ENCODE measurements around the gene CSMD2.

Gene CSMD2

DNA sequence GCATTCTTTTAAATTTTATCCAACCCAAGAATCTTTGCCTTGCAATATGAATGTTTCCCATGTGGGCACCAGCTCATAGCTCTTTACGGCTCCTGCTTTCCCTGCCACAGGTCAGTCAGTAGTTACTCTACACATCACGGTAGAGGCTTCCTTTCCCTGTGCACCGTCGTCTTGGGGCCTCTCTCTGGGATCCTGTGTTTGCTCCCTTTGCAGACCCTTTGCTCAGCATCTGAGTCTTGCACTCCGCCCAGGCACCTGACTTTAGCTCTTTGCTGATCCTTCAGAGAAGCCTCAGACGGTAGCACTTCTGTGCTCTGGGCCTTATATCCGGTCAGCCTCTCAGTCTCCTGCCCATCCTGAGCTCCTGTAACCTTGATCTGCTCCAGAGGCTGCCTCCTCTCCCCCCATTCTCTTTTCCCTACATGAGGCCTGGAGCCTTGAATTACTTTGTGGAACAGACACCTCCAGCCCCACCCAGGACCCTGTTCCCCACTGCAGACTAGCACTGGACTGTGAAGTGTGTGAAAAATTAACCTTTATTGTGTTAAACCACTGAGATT lies 484.7 kb downstream of the CSMD2 start:
- DNase-seq (ENCODE audit: low read depth) = no peak

DNA sequence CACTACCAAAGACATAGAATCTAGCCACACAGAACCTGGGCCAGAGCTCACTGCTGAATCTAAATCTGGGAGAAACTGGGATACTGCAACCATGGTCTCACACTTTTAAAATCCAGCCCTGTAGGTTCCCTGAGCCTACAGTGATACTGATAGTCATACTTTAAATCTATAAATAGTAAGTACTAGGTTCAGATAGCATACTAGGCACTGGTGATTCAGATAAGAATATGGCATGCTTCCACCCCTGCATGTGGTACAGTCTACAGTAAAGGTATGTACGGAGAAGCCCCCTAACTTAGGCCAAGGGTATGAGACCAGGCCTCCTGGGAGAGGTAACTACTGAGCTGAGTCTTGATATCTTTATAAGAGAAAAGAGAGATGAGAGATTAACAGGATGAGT lies 494.5 kb downstream of the CSMD2 start:
- DNase-seq (ENCODE audit: low read depth) = no peak

DNA sequence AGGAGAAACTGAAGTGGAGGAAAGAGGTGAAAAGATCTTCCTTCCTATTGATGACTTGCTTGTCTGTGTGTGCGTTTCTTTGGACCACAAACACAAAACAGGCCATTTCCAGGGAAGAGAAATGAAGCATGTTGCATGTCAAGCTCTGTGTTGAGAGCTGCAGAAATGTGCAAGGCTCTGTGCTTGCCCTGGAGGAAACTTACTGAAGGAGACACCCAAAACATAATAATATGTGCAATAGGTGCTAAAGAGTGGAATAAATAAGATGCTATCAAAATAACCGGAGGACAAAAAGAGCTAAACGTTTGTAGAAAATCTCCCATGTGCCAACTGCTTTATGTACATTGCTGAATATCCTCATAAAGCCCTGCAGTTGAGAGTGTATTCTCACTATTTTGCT lies 496.3 kb downstream of the CSMD2 start:
- no peak for DNase-seq (ENCODE audit: low read depth)

GRCh38 chr1:33667386-33668282 lies 497.4 kb downstream of the CSMD2 start:
- DNase-seq (ENCODE audit: low read depth) = no peak

GRCh38 chr1:33666616-33667015 lies 498.4 kb downstream of the CSMD2 start:
- DNase-seq (ENCODE audit: low read depth) = no peak

DNA sequence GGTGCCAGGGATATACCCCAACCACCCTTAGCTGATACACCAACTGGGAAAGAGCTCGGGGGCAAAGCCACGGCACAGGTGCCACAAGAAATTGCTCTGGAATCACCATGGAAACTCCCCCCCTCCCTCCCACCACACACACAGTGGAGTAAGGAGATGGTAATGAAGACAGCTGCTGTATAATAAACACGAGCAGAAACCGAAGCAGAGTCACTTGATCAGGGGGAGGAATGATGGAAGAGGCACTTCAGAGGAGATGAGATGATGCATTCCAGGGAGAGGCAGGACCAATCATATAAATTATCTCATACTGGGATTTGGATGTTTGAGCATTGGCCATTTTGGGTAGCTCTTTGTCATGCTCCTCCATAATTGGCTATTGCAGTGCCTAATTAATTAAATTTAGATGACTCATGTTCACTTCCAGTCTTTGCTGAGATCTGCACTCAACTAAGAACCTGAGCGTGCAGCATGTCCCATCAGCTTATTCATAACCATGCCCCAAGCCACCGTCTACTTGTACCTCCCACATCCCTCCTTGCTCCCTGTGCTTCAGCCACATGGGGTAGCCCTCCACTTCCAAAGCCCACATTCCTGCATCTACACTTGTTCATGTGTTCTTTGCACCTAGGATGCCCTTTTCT lies 503.1 kb downstream of the CSMD2 start:
- DNase-seq (ENCODE audit: low read depth) = no peak

GRCh38 chr1:33660956-33661355 lies 504.1 kb downstream of the CSMD2 start:
- no peak for DNase-seq (ENCODE audit: low read depth)

- no peak for DNase-seq (ENCODE audit: low read depth)
These were observed 504.8 kb downstream of the CSMD2 start for GRCh38 chr1:33660244-33660643.

- DNase-seq (ENCODE audit: low read depth) = no peak
These were observed 505.4 kb downstream of the CSMD2 start for GRCh38 chr1:33659641-33660040.

- no peak for DNase-seq (ENCODE audit: low read depth)
These were observed 507.2 kb downstream of the CSMD2 start for GRCh38 chr1:33657833-33658232.

DNA sequence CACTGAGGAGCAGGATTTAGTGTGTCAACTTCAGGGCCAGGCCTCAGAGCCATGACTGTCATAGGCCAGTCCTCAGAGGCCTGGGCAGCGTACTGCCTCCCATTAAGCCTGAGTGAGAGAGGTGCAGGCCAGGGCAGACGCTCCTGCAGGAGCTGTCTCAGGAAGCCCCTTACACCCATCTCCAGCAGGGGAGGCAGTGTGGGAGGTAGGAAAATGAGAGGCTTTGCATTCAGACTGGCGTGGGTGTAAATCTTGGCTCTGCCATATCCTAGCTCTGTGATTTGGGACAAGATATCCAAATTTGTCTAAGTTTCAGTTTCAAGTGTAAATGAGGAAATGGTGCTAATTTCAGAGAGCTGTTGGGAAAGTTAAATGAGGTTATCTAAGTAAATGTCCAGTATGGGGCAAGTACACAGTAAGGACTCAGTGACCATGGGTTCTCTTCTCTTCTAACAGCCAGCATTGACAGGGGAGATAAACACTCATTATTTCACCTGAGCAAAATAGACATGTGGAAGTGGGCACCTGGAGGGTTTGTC lies 508.5 kb downstream of the CSMD2 start:
- DNase-seq (ENCODE audit: low read depth) = no peak

DNA sequence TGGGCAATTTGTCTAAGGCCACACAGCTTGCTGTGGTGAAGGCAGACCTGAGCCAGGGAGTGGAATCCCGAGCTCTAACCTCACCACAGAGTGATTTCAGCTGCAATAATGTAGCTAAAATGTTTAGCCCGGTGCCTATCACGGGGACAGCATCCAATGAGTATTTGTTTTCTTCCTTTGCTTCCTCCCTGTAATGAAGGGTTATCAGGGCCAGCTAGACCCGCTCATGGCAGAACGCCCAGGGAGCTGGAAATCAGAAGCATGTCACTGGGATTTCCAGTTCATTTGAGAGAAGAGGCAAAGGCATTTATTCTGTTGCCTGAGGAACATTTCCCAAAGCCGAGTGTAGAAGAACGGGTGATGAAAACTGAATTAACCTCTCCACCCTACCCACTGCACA lies 509.5 kb downstream of the CSMD2 start:
- DNase-seq (ENCODE audit: low read depth) = no peak

GRCh38 chr1:33654267-33654834 lies 510.7 kb downstream of the CSMD2 start:
- no peak for DNase-seq (ENCODE audit: low read depth)

GRCh38 chr1:33653226-33653625 lies 511.8 kb downstream of the CSMD2 start:
- DNase-seq (ENCODE audit: low read depth) = no peak

GRCh38 chr1:33650708-33651107 lies 514.3 kb downstream of the CSMD2 start:
- no peak for DNase-seq (ENCODE audit: low read depth)

DNA sequence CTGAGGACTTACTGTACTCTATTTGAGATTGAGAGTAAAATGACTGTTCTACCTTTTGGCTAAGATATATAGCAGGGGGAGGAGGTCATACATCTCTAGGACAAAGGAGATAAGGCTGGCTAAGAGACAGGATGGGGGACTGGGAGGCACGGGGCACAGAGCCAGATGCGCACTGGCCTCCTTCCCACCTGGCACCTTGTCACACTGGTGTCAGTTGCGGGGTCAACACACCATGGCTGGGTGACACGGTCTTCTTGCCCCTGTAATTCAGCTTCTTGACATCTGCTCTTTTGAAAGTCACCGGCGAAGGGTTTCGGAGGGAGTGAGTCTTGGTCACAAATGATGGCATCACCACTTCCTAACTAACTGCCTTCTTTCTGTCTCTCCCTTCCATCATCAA lies 515.3 kb downstream of the CSMD2 start:
- no peak for DNase-seq (ENCODE audit: low read depth)

DNA sequence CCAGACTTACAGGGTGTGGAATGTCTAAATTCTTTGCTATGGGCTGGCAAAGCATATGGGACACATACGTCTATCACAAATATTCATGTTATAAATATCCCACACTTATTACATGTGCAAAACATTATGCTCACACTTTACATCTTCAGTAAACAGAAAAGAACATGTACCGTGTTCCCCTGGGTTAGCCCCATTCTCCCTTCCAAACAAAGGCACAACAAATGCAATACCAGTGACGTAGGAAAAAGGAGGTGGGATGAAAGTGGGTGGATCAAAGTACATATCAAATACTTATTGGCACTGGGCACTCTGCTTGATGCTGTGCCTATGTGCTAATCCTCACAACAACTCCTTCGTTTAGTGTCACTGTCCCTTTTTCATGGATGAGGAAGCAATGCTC lies 521.8 kb downstream of the CSMD2 start:
- no peak for DNase-seq (ENCODE audit: low read depth)

DNA sequence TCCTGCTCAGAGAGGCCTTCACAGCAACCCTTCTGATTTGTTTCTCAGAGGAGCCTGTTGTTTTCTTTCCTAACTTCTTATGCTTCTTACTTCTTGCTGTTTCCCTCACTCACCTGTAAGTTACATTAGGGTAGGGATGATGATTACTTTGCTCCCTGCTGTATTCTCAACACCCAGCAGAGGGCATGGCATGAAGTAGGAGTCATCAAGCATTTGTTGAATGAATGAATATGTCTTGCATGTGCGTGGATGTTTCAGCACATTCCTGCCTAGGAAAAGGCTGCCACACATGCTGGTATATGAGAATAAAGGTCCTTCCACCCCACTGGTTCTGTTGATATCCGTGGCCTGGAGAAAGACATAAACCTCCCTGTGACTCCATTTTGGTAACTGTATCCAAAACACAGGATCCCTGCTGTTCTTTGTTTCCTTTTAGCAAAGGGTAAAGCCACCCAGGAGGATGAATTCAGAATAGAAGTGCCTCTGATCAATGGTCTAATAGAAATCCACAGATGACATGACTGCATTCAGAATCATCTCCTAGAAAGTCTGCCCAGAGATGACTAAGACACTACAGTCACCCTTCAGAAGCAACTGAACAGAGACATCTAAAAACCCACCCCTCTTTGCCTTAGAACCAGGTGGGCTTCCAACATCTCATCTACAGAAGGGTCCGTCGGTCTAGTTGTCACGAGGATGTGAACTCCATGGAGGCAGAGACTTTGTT lies 523.8 kb downstream of the CSMD2 start:
- no peak for DNase-seq (ENCODE audit: low read depth)

DNA sequence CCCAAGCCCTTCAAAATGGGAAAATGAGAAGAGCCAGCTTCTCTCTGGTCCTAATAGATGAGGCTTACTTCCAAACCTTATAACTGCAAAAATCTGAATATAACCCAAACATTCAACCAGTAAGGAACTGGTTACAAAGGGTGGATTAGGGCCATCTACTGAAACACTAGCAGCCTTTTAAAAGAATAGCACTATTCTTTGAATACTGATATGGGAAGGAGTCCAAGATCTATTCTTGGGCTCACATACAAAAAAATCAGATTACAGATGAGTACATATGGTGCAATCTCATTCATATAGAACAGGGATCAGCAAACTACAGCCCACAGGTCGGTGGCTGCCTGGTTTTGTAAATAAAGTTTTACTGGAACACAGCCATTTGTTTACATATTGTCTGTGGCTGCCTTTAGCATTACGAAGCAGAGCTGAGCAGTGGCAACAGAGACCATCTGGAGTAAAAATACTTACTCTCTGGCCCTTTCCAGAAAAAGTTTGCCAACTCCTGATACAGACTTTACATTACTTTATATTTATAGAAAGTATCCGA lies 524.8 kb downstream of the CSMD2 start:
- no peak for DNase-seq (ENCODE audit: low read depth)

- no peak for DNase-seq (ENCODE audit: low read depth)
These were observed 527.1 kb downstream of the CSMD2 start for GRCh38 chr1:33637846-33638440.

DNA sequence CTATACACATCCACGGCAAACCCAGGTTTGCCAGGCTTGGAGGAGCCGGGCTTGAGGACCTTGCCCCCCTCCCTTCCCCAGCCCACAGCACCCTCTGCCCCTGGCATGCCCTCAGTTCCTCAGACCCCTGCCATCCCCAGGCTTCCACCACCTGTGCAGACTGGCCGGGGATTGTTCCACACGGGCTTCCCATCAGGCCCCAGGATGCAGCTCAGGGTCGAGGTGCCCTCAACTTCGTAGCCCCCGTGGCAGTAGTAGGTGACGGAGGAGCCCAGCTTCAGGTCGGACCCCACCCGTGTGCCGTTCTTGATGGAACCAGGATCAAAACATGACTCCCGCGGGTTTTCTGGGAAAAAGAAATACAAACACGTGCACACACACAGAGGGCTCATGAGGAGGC lies 528.8 kb downstream of the CSMD2 start:
- DNase-seq (ENCODE audit: low read depth) = no peak
